GM21529 (cell line): Measurements from ENCODE around the gene SASS6.
A peak's percentile ranks its signal among the peaks of the same experiment; 100 is the strongest.

Experiments
- ATAC-seq: cut with Tn5 transposase; IDR thresholded peaks from one replicate; pipeline ENCODE4 v1.9.1; 2021; ENCODE audit not compliant: unreplicated experiment

Gene SASS6

GRCh38 chr1:100109554-100110066 lies 23.1 kb downstream of the SASS6 start:
- ATAC-seq = no peak

- ATAC-seq = no peak
Observed at GRCh38 chr1:100107696-100108095, 25.0 kb downstream of the SASS6 start.

- no peak for ATAC-seq
Observed at GRCh38 chr1:100101564-100101963, 31.2 kb downstream of the SASS6 start.

DNA sequence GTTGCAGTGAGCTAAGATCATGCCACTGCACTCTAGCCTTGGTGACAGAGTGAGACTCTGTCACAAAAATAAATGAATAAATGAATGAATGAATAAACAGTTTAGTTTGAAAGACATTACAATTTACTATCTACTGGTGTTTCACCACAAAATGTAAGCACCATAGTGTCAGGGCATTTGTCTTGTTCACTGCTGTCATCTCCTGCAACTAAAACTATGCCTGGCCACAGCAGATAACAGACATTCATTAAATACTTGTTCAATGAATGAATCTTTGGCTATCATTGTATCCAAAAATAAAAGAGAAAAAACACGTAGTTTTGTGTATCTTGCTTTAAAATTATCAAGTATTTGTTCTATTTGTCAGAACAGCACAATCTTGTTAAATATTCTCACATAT lies 32.5 kb downstream of the SASS6 start:
- ATAC-seq = no peak

DNA sequence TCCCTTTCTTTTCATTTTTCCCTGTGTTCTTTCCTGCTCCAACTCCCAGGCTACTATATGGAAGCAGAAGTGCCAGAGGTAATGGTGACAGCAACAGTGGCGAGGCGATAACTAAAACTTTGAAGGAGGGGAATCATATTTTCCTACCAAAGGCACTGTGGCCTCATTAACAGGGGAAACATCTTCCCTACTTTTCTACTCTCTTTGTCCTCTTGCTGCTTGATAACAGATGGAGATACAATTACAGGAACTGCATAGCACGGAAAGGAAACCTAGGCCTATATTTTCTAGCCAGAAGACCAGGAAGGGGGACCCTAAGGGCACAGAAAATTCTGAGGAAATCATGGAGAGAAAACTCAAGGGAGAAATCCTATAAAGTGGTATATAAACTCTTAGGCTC lies 42.3 kb downstream of the SASS6 start:
- no peak for ATAC-seq

DNA sequence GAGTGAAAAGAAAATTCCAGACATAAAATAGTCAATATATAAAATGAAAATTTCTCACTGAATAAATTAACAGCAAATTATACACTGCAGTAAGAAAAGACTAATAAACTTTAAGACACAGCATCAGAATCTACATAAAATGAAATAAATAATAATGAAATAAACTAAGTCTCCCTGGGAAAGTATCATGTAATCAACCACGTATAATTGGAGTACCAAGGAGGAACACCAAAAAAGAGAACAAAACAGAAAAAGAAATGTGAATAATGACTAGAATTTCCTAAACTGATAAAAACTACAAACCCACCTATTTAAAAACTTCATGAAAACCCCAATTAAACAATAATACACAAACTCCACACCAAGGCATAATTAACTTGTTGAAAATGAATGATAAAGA lies 43.6 kb downstream of the SASS6 start:
- ATAC-seq = no peak

DNA sequence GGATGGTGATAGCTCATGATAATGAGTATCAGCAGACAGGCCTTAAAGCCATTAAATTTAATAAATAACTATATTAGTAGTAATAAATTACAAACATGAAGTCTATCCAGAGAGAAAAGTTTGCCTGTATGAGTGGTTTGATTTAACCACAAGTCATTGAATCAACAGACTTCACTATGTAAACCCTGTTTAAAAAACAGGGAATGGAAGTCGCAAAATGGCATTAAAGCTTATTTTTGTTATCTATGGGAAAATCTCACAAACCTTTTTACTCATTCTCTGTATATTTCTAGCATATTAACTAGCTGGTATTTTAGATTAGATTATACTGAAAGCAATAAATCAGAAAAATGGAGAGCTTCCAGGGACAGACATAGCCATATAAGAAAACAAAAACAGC lies 45.3 kb downstream of the SASS6 start:
- ATAC-seq = no peak

- no peak for ATAC-seq
Observed at GRCh38 chr1:100080331-100080730, 52.4 kb downstream of the SASS6 start.

GRCh38 chr1:100077531-100077930 lies 55.2 kb downstream of the SASS6 start:
- peak; percentile 57 for ATAC-seq

GRCh38 chr1:100076744-100077143 lies 56.0 kb downstream of the SASS6 start:
- peak; percentile 65 for ATAC-seq

GRCh38 chr1:100076319-100076718 lies 56.4 kb downstream of the SASS6 start:
- ATAC-seq = no peak

DNA sequence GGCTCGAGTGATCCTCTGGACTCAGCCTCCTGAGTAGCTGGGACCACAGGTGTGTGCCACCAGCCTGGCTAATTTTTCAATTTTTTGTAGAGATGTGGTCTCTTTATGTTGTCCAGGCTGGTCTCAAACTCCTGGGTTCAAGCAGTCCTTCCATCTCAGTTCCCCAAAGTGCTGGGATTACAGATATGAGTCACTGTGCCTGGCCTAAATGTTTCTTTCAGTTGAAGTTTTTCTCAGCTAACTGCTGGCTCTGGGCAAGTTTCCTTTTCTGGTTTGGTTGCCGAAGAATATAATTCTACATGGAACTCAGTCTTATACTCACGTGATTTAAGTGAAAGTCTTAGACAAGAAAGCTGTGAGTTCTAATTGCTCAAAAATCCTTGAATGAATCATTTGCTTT lies 57.0 kb downstream of the SASS6 start:
- ATAC-seq = peak; percentile 53

- no peak for ATAC-seq
Observed at GRCh38 chr1:100074604-100075395, 57.9 kb downstream of the SASS6 start.

DNA sequence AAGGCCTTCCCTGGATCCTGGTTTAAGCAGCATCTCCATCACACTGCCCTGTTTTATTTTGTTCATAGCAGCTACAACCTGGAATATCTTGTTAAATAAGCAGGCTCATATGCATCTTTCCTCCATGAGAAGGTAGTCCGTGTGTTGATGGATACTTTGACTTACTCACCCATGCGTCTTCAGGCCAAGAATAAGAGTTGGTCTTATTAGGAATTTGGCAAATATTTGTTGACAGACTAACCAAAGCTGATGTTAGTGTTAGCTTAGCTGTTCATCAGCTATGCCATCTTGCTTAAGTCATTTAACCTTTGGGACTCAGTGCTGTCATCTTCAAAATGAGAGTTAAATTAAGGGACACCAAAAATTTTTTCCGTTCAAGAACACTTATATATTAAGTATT lies 59.2 kb downstream of the SASS6 start:
- no peak for ATAC-seq

DNA sequence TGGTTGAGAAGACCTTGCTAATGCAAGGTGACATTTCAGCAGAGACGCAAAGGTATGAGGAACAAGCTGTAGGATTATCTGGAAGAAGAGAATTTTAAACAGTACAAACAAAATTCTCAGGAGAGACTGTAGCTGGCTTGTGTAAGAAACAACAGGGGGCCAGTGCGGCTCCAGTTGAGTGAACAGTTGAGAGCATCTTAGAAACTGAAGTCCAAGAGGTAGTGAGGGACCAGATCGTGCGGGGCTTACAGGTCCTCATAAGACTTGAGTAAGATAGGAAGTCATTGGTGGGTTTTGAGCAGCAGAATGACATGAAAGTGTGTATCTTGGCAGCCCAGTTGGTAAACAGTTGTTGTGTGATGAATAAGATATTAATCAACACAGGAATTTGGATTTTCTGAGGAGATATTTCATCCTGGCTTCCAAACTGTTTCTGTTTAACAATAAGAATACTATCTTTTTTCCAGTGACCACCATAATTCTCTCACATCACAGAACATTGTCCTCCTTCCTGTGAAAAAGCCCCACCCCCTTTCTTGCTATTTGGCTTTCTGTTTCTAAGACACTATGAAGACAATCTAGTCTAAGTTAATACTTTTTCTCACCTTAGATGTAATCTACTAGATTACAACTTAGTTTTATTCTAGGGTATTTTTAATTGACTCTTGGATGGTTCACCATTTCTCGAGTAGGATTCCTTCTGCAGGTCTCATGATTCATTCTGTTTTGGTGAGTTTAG lies 62.4 kb downstream of the SASS6 start:
- ATAC-seq = no peak

DNA sequence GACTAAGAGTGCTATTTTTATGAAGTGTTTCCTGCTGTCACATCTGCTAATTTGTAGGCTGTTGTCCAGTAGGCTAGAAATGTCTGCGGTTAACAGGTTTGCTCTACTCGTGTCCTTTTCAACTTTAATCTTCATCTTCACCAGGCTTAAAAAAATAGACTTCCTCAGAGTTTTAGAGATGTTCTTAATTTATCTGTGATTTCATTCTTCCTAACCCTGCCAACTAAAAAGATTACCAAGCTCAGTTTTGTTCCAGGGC lies 66.8 kb downstream of the SASS6 start:
- ATAC-seq = no peak

- ATAC-seq = no peak
Observed at GRCh38 chr1:100065183-100065968, 67.4 kb downstream of the SASS6 start.

GRCh38 chr1:100061681-100062080 lies 71.0 kb downstream of the SASS6 start:
- ATAC-seq = no peak

DNA sequence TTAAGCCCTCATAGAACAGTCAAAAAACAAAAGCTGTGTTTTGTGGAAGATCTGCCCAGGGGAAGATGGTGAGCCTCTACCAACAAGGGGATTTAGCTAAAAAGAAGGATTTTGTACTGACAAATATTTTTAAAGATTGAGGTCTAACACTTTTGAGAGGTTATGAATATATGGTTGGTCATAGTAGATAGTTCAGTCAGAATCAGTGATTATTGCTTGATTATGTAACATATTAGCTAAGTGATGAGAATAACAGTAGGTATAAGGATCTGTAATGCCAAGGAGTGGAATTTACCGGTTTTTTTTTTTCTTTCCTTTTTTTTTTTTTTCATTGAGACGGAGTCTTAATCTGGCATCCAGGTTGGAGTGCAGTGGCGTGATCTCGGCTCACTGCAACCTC lies 79.0 kb downstream of the SASS6 start:
- no peak for ATAC-seq

GRCh38 chr1:100053119-100053518 lies 79.6 kb downstream of the SASS6 start:
- no peak for ATAC-seq

- ATAC-seq = no peak
Observed at GRCh38 chr1:100051893-100052292, 80.8 kb downstream of the SASS6 start.

- no peak for ATAC-seq
Observed at GRCh38 chr1:100051401-100051800, 81.3 kb downstream of the SASS6 start.
